GM19438 (cell line): ENCODE data around the gene RBM43.
"Not testable (repeated sequence)": the region's sequence is repeated elsewhere in the genome, so short reads cannot be mapped to it uniquely, and the experiment has no call there.

Source experiments
- ATAC-seq: cut with Tn5 transposase; IDR thresholded peaks from one replicate; pipeline ENCODE4 v1.9.1; 2021; ENCODE audit warnings: low read depth; ENCODE audit not compliant: unreplicated experiment

RBM43 gene

GRCh38 chr2:151261231-151261976, at the start of gene RBM43:
RBM43 (minus strand) TSS chr2:151261863; CDS start chr2:151261727, 136 bp downstream.
- peak; percentile 93 for ATAC-seq

GRCh38 chr2:151310313-151310712, 48.6 kb upstream of the RBM43 start:
- not testable (repeated sequence) for ATAC-seq

- ATAC-seq = no peak
Observed at GRCh38 chr2:151306621-151307020, 45.0 kb upstream of the RBM43 start.

GRCh38 chr2:151305129-151305691, 43.5 kb upstream of the RBM43 start:
- ATAC-seq = no peak

DNA sequence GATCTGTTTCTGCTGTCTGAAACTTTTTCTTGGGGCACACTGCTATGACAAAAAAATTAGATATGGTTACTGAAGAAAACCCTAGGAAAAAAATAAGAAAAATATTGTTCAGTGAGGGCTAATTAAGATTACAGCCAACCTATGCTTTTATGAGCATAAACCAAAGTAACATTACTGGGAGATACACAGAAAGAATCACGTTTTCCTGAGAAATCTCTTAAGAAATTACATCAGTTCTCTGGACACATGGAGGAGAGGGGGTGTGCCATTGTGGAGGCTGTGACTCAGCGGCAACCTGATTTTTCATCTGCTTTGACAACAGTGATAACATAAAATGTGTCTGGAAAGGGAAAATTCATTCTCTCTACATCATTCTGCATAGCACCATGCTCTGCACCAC, 41.2 kb upstream of the RBM43 start:
- no peak for ATAC-seq

DNA sequence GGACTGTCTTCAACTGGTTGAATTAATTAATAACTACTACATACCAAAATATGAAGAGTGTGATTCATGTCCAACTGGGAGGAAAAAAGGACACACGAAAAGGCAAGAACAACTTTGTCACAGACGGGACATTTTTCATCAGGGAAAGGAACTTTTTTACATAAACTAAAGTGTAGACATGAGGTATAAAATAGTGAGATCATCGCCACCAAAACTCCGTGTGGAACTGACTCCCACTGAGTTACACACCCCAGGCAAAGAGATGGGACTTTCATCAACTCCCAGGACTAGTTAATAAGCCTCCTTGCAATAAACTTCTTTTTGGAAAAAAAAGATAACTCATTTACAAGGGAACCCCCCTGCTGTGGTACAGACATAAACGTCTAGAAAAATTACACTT, 40.7 kb upstream of the RBM43 start:
- no peak for ATAC-seq

- no peak for ATAC-seq
Observed at GRCh38 chr2:151299920-151300539, 38.4 kb upstream of the RBM43 start.

DNA sequence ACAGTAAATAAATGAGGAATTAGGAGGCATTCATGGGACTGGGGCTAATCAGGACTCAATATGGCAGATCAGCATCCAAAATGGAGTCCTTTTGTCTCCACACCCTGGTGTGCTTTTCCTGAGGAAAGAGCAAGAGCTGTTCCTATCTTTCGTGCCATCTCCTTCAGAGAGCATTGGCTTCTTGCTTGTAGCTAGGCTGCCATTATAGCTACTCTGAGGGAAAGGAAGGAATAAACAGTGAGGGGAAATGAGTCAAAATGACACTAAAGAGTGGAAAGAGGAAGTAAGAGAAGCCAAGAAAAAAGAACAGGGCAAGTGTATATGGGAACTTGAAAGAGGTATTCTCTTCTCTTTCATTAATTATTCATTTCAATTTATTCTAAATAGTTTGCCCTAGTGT, 36.2 kb upstream of the RBM43 start:
- peak; percentile 96 for ATAC-seq

DNA sequence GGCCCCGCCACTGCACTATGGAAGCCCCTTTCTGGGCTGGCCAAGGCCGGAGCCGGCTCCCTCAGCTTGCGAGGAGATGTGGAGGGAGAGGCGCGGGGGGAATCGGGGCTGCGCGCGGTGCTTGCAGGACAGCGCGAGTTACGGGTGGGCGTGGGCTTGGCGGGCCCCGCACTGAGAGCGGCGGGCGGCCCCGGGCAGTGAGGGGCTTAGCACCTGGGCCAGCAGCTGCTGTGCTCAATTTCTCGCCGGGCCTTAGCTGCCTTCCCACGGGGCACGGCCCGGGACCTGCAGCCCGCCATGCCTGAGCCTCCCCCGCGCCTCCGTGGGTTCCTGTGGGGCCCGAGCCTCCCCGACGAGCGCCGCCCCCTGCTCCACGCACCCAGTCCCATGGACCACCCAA, 34.3 kb upstream of the RBM43 start:
- not testable (repeated sequence) for ATAC-seq

- no peak for ATAC-seq
Observed at GRCh38 chr2:151292546-151292945, 30.9 kb upstream of the RBM43 start.

- no peak for ATAC-seq
Observed at GRCh38 chr2:151292141-151292540, 30.5 kb upstream of the RBM43 start.

GRCh38 chr2:151291224-151291623, 29.6 kb upstream of the RBM43 start:
- ATAC-seq = no peak

GRCh38 chr2:151289972-151290866, 28.6 kb upstream of the RBM43 start:
- ATAC-seq = peak; percentile 12

DNA sequence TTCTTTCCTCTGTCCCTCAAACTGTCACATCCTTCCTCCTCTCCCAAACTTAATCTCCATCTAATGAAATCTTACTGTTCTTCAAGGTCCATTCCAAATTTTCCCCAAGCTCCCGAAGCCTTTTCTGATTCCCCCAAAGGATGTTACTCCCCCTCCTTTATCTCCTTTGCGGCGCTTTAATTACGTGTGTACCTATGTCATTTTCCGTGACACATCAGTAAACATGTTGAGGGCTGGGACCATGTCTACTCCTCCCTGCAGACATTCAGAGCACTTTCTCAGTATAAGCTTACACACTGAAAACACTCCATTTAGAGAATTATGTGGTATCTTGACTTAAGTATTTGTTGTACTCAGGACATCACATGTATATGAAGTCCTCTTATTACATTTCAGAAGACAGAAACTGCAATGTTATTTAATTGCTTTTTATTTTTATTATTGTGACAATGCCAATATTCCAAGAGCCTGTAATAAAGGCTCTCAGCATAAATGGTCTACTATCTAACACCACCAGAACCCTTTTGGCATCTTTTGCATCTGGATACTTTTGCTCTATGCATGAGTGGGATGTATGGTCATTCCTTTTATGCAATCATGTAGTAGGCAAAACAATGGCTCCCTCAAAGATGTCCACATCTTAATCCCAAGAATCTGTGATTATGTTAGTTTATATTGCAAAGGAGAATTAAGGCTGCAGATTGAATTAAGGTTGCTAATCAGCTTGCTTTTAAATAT, 26.0 kb upstream of the RBM43 start:
- ATAC-seq = no peak

DNA sequence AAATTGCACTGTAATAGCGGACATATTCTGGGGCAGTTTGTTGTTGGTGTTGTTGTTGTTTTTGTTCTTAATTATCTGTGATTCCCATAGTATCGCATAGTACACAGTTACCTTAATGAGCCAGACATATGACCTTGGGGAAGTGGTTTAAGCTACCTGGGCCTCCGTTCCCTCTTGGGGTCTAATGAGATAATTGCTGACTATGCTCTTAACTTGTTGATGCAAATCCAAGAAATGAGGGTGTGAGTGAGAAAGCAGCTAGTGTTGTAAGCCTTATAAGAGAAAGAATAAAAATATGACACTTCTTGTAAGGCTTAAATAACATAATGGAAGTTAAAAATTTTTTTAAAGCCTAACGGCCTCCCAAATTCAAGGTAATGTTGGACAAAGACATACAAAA, 20.7 kb upstream of the RBM43 start:
- no peak for ATAC-seq

DNA sequence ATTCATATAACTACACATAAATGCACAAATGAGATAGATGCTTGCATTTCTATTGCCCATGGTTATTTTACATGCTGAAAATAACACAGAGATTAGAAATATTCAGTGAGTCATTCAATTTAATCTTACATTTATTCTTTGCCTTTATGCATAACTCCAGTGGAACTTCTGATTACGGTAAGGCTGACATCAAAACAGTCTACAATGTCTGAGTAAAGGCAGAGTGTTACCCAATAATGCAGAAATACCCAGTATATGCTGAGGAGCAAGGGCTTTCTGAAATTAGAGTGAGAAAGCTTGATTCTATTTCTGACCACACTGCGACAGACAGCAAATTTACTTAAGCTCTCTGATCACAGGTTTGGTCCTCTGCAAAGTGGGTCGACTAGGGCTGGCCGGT, 18.6 kb upstream of the RBM43 start:
- ATAC-seq = no peak

- no peak for ATAC-seq
Observed at GRCh38 chr2:151278487-151278886, 16.8 kb upstream of the RBM43 start.

DNA sequence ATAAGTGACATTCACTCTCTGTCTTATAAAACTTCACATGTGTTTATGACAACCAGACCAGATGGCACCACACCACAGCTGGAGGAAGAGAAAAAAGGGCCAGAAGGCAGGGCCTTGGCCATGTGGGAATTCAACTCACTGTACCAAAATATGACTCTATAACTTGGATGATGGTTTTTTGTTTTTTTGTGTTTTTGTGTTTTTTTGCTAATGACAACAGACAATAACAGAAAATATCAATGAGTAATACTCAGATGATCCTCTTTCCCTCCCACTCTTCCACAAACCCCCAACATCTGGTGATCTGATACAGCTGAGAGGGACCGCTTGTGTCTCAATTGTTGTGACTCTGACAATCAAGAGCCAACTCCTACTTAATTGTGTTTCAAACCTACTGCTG, 15.4 kb upstream of the RBM43 start:
- ATAC-seq = no peak

DNA sequence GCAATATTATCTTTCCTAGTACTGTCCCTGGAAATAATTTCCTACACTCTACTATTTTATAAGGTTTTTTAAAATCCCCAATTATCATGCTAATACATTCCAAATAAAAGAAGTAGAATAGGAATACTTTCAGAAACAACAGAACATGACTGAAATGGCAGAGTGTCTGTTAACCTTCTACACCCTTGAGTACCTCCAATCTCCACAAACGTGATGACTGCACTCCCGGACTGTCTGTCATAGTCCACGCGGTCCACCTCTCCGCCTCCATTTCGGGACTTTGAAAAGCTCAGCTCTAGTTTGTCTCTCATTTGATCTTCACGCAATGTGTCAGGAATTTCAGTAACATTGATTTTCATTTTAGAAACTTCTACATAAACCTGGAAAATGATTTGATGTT, 13.6 kb upstream of the RBM43 start:
- no peak for ATAC-seq

DNA sequence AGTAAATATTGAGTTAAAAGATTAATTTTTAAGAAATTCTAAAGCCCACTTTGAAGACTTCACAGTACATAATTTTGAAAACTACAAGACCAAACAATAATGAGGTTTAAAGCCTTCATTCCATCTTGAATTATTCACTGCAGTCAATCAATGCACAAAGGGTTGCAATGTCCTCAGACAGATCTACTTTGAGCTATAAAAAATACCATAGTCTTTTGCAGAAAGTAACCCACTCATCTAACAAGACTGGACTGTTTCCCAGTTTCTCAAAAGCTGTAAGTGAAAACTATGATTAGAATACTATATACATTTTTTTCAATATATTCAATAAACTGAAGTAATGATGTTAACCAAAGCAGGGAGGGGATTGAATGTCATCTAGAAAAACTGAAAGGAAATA, 10.2 kb upstream of the RBM43 start:
- ATAC-seq = no peak
